Chondrocyte (in vitro differentiated cells): ENCODE results near the gene CTNND2. TPM values are rescaled to one million over a fixed set of nuclear protein-coding genes. Genes with fewer than 3 reads are reported as not detected.

Source experiments
- DNase-seq: peaks from one replicate; pipeline ENCODE4 v3.0.0; 2021; ENCODE audit warnings: mixed read lengths, low spot score
- H3K27ac Mint-ChIP-seq: one replicate; pipeline ENCODE4 v1.8.0; 2021; ENCODE audit warnings: mild to moderate bottlenecking, moderate library complexity, mixed read lengths; ENCODE audit not compliant: unreplicated experiment
- H3K27me3 Mint-ChIP-seq: 2 replicates; pipeline ENCODE4 v1.8.0; 2021; ENCODE audit warnings: low read depth, mixed read lengths
- H3K36me3 Mint-ChIP-seq: 2 replicates; pipeline ENCODE4 v1.8.0; 2021; ENCODE audit warnings: low read depth, mixed read lengths
- H3K4me1 Mint-ChIP-seq: 2 replicates; pipeline ENCODE4 v1.8.0; 2021; ENCODE audit warnings: low read depth, mild to moderate bottlenecking, mixed read lengths
- H3K4me3 Mint-ChIP-seq: one replicate; pipeline ENCODE4 v1.8.0; 2021; ENCODE audit warnings: mild to moderate bottlenecking, moderate library complexity, mixed read lengths; ENCODE audit not compliant: unreplicated experiment
- H3K9me3 Mint-ChIP-seq: 2 replicates; pipeline ENCODE4 v1.8.0; 2021; ENCODE audit warnings: low read depth, mixed read lengths
- total RNA-seq: library from RNA; stranded (reverse); gene quantifications from 3 replicates; pipeline ENCODE4 v1.2.1, GENCODE V29; 2021
- TF ChIP-seq, protein P1 (sequence below): fragments of 200-600 bp; sonication (generic); IDR thresholded peaks from 2 replicates; pipeline ENCODE4 v1.5.0; 2021; ENCODE audit warnings: antibody characterized with exemption, mild to moderate bottlenecking, moderate library complexity

Gene CTNND2
- total RNA-seq, 1 donor from 2014 or later: 2.1 TPM

DNA sequence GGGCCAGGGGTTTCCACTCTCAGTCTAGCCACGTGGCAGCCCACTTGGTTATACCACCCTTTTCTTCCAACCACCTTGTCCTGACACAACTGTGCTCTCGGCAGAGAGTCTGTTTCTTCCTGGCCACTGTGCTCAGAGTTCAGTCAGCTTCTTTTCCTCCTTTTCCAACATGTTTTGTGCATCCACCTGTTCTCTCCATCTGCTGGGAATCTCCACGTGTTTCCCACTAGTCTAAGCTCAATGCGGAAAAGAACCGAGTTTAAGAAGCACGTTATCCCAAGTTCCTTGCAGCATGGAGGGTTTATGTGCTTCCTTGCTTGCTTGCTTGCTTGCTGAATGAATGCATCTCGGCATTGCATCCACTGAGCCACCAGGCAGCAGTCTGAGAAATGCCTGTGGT lies 599.6 kb downstream of the CTNND2 start:
- Mint-ChIP-seq H3K4me1 (no peaks in the 10 kb centered on the region), H3K27me3 (peaks cover 16% of the 10 kb centered on the region), H3K36me3 (no peaks in the 10 kb centered on the region), H3K4me3 (no peak overlapping the region), H3K27ac (no peak overlapping the region), H3K9me3 (no peaks in the 10 kb centered on the region)
- TF ChIP-seq, protein P1, sequence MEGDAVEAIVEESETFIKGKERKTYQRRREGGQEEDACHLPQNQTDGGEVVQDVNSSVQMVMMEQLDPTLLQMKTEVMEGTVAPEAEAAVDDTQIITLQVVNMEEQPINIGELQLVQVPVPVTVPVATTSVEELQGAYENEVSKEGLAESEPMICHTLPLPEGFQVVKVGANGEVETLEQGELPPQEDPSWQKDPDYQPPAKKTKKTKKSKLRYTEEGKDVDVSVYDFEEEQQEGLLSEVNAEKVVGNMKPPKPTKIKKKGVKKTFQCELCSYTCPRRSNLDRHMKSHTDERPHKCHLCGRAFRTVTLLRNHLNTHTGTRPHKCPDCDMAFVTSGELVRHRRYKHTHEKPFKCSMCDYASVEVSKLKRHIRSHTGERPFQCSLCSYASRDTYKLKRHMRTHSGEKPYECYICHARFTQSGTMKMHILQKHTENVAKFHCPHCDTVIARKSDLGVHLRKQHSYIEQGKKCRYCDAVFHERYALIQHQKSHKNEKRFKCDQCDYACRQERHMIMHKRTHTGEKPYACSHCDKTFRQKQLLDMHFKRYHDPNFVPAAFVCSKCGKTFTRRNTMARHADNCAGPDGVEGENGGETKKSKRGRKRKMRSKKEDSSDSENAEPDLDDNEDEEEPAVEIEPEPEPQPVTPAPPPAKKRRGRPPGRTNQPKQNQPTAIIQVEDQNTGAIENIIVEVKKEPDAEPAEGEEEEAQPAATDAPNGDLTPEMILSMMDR: no peak
- no peak for DNase-seq

DNA sequence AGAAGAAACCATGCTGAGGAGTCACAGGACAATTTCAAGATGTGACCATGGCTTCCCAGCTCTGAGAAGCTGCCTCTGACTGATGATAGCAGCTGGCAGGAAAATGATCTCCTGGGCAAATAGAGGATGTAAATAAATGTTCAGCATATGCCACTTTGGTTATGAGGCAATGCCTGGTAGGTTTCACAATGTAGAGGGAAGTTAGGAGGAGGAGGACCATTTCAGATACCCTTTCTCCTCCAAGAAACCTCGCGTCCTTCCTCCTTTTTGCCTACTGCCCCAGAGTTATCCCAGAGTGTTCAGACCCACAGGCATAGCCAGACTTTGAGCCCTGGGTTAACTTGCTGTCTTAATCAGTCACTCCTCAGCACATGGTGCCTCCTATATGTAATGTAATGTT lies 601.6 kb downstream of the CTNND2 start:
- Mint-ChIP-seq H3K9me3 (no peaks in the 10 kb centered on the region), H3K36me3 (no peaks in the 10 kb centered on the region), H3K4me3 (no peak overlapping the region), H3K27me3 (peaks cover 16% of the 10 kb centered on the region), H3K27ac (no peak overlapping the region), H3K4me1 (no peaks in the 10 kb centered on the region)
- TF ChIP-seq, protein P1: no peak
- no peak for DNase-seq

DNA sequence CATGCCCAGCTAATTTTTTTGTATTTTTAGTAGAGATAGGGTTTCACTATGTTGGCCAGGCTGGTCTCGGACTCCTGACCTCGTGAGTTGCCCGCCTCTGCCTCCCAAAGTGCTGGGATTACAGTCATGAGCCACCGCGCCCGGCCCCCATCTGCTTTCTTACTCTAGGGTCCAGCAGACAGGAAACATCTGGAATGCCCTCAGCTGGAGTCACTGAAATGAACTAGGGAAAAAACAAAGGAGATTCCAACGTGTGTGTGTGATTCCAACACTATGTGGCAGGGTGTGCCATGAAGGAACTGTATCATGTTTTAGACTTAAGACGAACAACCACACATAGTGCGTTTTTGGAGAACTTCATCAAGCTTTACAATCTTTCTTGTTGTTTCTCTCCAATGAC lies 603.1 kb downstream of the CTNND2 start:
- H3K4me3 Mint-ChIP-seq: no peak overlapping the region
- H3K27ac Mint-ChIP-seq: no peak overlapping the region
- H3K9me3 Mint-ChIP-seq: no peaks in the 10 kb centered on the region
- TF ChIP-seq, protein P1: no peak
- DNase-seq: no peak
- H3K27me3 Mint-ChIP-seq: peaks cover 16% of the 10 kb centered on the region
- no peaks in the 10 kb centered on the region for H3K36me3 Mint-ChIP-seq
- no peaks in the 10 kb centered on the region for H3K4me1 Mint-ChIP-seq

- H3K27ac Mint-ChIP-seq: no peak overlapping the region
- TF ChIP-seq, protein P1: no peak
- no peaks in the 10 kb centered on the region for H3K36me3 Mint-ChIP-seq
These were observed 603.5 kb downstream of the CTNND2 start for GRCh38 chr5:11300736-11301135.

DNA sequence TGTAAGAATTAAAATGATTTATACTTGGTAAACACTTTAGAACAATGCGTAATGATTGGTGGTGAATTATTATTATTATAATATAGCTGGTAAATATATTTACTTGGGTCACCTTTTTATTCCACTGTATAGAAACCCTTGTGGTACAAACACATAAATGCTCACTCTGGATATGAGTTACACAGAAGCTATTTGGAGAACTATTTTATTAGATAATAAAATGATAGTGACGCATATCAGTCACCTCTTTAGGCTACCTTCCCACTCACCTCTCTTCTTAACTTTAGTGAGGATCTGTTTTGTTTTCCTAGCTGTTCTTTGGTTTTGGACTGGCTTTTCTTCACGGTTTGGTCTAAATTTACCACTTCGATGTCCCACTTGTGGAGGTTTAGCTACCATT lies 605.4 kb downstream of the CTNND2 start:
- Mint-ChIP-seq H3K4me1 (no peaks in the 10 kb centered on the region), H3K9me3 (peaks cover 4% of the 10 kb centered on the region), H3K27ac (no peak overlapping the region), H3K4me3 (no peak overlapping the region), H3K27me3 (peaks cover 6% of the 10 kb centered on the region), H3K36me3 (no peaks in the 10 kb centered on the region)
- no peak for DNase-seq
- TF ChIP-seq, protein P1: no peak

More at GRCh38 chr5:11300736-11301135, 603.5 kb downstream of the CTNND2 start:
- Mint-ChIP-seq H3K9me3 (no peaks in the 10 kb centered on the region), H3K4me1 (no peaks in the 10 kb centered on the region), H3K27me3 (peaks cover 12% of the 10 kb centered on the region), H3K4me3 (no peak overlapping the region)
- DNase-seq: no peak
